C4-2B (cell line): ENCODE results near the gene MAGI2.

ENCODE experiments used
- ZFX ChIP-seq: fragments of 450-650 bp; IDR thresholded peaks from 2 replicates; pipeline ENCODE4 v1.6.1; 2017
- TF ChIP-seq, protein P1 (sequence below): fragments of 450-650 bp; conservative IDR thresholded peaks from 2 replicates; pipeline ENCODE4 v1.5.1; 2017; ENCODE audit warnings: mild to moderate bottlenecking

GRCh38 chr7:79199961-79200360 is 253.5 kb downstream of the MAGI2 start:
- TF ChIP-seq, protein P1, sequence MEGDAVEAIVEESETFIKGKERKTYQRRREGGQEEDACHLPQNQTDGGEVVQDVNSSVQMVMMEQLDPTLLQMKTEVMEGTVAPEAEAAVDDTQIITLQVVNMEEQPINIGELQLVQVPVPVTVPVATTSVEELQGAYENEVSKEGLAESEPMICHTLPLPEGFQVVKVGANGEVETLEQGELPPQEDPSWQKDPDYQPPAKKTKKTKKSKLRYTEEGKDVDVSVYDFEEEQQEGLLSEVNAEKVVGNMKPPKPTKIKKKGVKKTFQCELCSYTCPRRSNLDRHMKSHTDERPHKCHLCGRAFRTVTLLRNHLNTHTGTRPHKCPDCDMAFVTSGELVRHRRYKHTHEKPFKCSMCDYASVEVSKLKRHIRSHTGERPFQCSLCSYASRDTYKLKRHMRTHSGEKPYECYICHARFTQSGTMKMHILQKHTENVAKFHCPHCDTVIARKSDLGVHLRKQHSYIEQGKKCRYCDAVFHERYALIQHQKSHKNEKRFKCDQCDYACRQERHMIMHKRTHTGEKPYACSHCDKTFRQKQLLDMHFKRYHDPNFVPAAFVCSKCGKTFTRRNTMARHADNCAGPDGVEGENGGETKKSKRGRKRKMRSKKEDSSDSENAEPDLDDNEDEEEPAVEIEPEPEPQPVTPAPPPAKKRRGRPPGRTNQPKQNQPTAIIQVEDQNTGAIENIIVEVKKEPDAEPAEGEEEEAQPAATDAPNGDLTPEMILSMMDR = no peak
- TF ChIP-seq ZFX = no peak
